H9 (cell line): ENCODE results near the gene SMAD3. TPM values are rescaled to one million over a fixed set of nuclear protein-coding genes. Genes with fewer than 3 reads are reported as not detected.
A peak's percentile ranks its signal among the peaks of the same experiment; 100 is the strongest.

ENCODE experiments used
- DNase-seq: peaks from one replicate; pipeline ENCODE4 v3.0.0-alpha.2; 2017
- H2AFZ ChIP-seq: one replicate; pipeline ENCODE4 v1.6.1; 2013; ENCODE audit warnings: mild to moderate bottlenecking, low read length, control low read depth, moderate library complexity
- H2AK5ac ChIP-seq: 2 replicates; pipeline ENCODE4 v1.6.1; 2013; ENCODE audit warnings: low read length, control low read depth, mixed read lengths; ENCODE audit not compliant: insufficient read length
- H2BK120ac ChIP-seq: one replicate; pipeline ENCODE4 v1.6.1; 2013; ENCODE audit warnings: low read depth, mild to moderate bottlenecking, low read length, control low read depth, inconsistent platforms; ENCODE audit not compliant: poor library complexity, severe bottlenecking
- H2BK12ac ChIP-seq: 2 replicates; pipeline ENCODE4 v1.6.1; 2013; ENCODE audit warnings: low read length, control low read depth, mixed read lengths, low read depth; ENCODE audit not compliant: insufficient read length
- H2BK15ac ChIP-seq: 2 replicates; pipeline ENCODE4 v1.6.1; 2013; ENCODE audit warnings: low read depth, low read length, control low read depth
- H2BK20ac ChIP-seq: one replicate; pipeline ENCODE4 v1.6.1; 2013; ENCODE audit warnings: low read depth, mild to moderate bottlenecking, low read length, control low read depth, inconsistent platforms; ENCODE audit not compliant: poor library complexity, severe bottlenecking
- H2BK5ac ChIP-seq: 2 replicates; pipeline ENCODE4 v1.6.1; 2013; ENCODE audit warnings: low read length, control low read depth, mixed read lengths; ENCODE audit not compliant: insufficient read length
- H3K14ac ChIP-seq: 2 replicates; pipeline ENCODE4 v1.6.1; 2013; ENCODE audit warnings: low read length, control low read depth; ENCODE audit not compliant: insufficient read depth
- H3K18ac ChIP-seq: 2 replicates; pipeline ENCODE4 v1.6.1; 2013; ENCODE audit warnings: low read depth, mild to moderate bottlenecking, mixed read lengths, low read length, control low read depth; ENCODE audit not compliant: insufficient read length
- H3K23ac ChIP-seq: 2 replicates; pipeline ENCODE4 v1.6.1; 2013; ENCODE audit warnings: low read length, control low read depth, mixed read lengths, low read depth; ENCODE audit not compliant: insufficient read length
- H3K23me2 ChIP-seq: 2 replicates; pipeline ENCODE4 v1.6.1; 2013; ENCODE audit warnings: low read depth, mild to moderate bottlenecking, mixed read lengths, low read length, control low read depth; ENCODE audit not compliant: insufficient read length, poor library complexity, severe bottlenecking
- H3K27ac ChIP-seq: 2 replicates; pipeline ENCODE4 v1.5.1; 2013; ENCODE audit warnings: low read length, control low read depth, mixed read lengths, low read depth; ENCODE audit not compliant: insufficient read length
- H3K27me3 ChIP-seq: 2 replicates; pipeline ENCODE4 v1.6.1; 2013; ENCODE audit warnings: low read length, control low read depth, inconsistent platforms; ENCODE audit not compliant: insufficient read depth
- H3K4ac ChIP-seq: 2 replicates; pipeline ENCODE4 v1.6.1; 2013; ENCODE audit warnings: low read depth, mild to moderate bottlenecking, control low read depth, inconsistent platforms, low read length, moderate library complexity
- H3K4me1 ChIP-seq: 2 replicates; pipeline ENCODE4 v1.6.1; 2013; ENCODE audit warnings: low read length, control low read depth, inconsistent platforms; ENCODE audit not compliant: insufficient read depth
- H3K4me2 ChIP-seq: 2 replicates; pipeline ENCODE4 v1.6.1; 2013; ENCODE audit warnings: low read length, control low read depth, mixed read lengths; ENCODE audit not compliant: insufficient read length, insufficient read depth
- H3K56ac ChIP-seq: 2 replicates; pipeline ENCODE4 v1.6.1; 2013; ENCODE audit warnings: low read depth, mild to moderate bottlenecking, mixed read lengths, low read length, control low read depth; ENCODE audit not compliant: insufficient read length
- H3K79me1 ChIP-seq: 2 replicates; pipeline ENCODE4 v1.6.1; 2013; ENCODE audit warnings: low read depth, mild to moderate bottlenecking, moderate library complexity, low read length, control low read depth, inconsistent platforms; ENCODE audit not compliant: insufficient read depth, poor library complexity, severe bottlenecking
- H3K79me2 ChIP-seq: 2 replicates; pipeline ENCODE4 v1.6.1; 2013; ENCODE audit warnings: low read length, control low read depth, inconsistent platforms; ENCODE audit not compliant: insufficient read depth
- H3K9ac ChIP-seq: 2 replicates; pipeline ENCODE4 v1.6.1; 2013; ENCODE audit warnings: low read length, control low read depth, mixed read lengths; ENCODE audit not compliant: insufficient read length; ENCODE audit errors: extremely low read depth
- H3K9me3 ChIP-seq: one replicate; pipeline ENCODE4 v1.6.1; 2013; ENCODE audit warnings: low read depth, low read length, inconsistent platforms; ENCODE audit not compliant: control insufficient read depth
- H3T11ph ChIP-seq: one replicate; pipeline ENCODE4 v1.6.1; 2013; ENCODE audit warnings: mild to moderate bottlenecking, low read length, control low read depth, inconsistent platforms
- H4K20me1 ChIP-seq: one replicate; pipeline ENCODE4 v1.6.1; 2013; ENCODE audit not compliant: control insufficient read depth, insufficient read length, insufficient read depth
- H4K5ac ChIP-seq: 2 replicates; pipeline ENCODE4 v1.6.1; 2013; ENCODE audit warnings: low read depth, mild to moderate bottlenecking, mixed read lengths, low read length, control low read depth; ENCODE audit not compliant: insufficient read length
- H4K8ac ChIP-seq: replicated peaks from 2 replicates; pipeline ENCODE4 v1.6.1; 2013; ENCODE audit warnings: low read length, control low read depth, mixed read lengths, low read depth; ENCODE audit not compliant: insufficient read length
- H4K91ac ChIP-seq: 2 replicates; pipeline ENCODE4 v1.6.1; 2013; ENCODE audit warnings: low read depth, mild to moderate bottlenecking, moderate library complexity, mixed read lengths, low read length, control low read depth; ENCODE audit not compliant: insufficient read length
- H3K27ac Mint-ChIP-seq, 3 experiments: 2 replicates in 2 of 3; 3 replicates in 1 of 3; pipeline ENCODE4 v1.8.0; 2020 to 2021; ENCODE audit warnings: mixed read lengths in 3 of 3, mild to moderate bottlenecking in 1 of 3, moderate library complexity in 1 of 3
- H3K27me3 Mint-ChIP-seq: 2 replicates; pipeline ENCODE4 v1.8.0; 2021; ENCODE audit warnings: low read depth, mild to moderate bottlenecking, moderate library complexity, mixed read lengths
- H3K36me3 Mint-ChIP-seq, 3 experiments: 2 replicates in 2 of 3; 3 replicates in 1 of 3; pipeline ENCODE4 v1.8.0; 2020 to 2021; ENCODE audit warnings: low read depth in 3 of 3, mixed read lengths in 3 of 3; ENCODE audit not compliant: insufficient read depth in 1 of 3
- H3K4me1 Mint-ChIP-seq, 2 experiments: 2 replicates each; pipeline ENCODE4 v1.8.0; 2020; ENCODE audit warnings: mixed read lengths in 2 of 2
- H3K4me3 Mint-ChIP-seq, 2 experiments: 2 replicates in 1 of 2; 3 replicates in 1 of 2; pipeline ENCODE4 v1.8.0; 2020 to 2021; ENCODE audit warnings: mild to moderate bottlenecking in 2 of 2, mixed read lengths in 2 of 2, moderate library complexity in 1 of 2
- H3K9me3 Mint-ChIP-seq, 2 experiments: 2 replicates in 1 of 2; 3 replicates in 1 of 2; pipeline ENCODE4 v1.8.0; 2020; ENCODE audit warnings: mild to moderate bottlenecking in 2 of 2, mixed read lengths in 2 of 2, moderate library complexity in 1 of 2
- WGBS: extraction: QIAGEN DNeasy Blood & Tissue Kit; methylation state at CpG from one replicate; pipeline ENCODE4 v1.1.7; 2013; ENCODE audit warnings: missing lambda C conversion rate, low lambda C conversion rate, mixed read lengths; ENCODE audit not compliant: insufficient read length; ENCODE audit errors: extremely low coverage; 5-methylcytosine and 5-hydroxymethylcytosine counted together
- total RNA-seq: library from RNA; stranded (reverse); gene quantifications from 2 replicates; pipeline ENCODE4 v1.2.1, GENCODE V29; 2021
- TF ChIP-seq, protein P1 (sequence below): fragments of 200-600 bp; sonication (generic); conservative IDR thresholded peaks from 3 replicates; pipeline ENCODE4 v1.8.0; 2021; ENCODE audit warnings: antibody characterized with exemption, mild to moderate bottlenecking

The SMAD3 gene
- total RNA-seq, 1 experiment from 2014 or later, result 26.7 TPM

GRCh38 chr15:67164401-67164791 is 99.0 kb downstream of the SMAD3 start:
- Mint-ChIP-seq H3K9me3 (no peaks in the 10 kb centered on the region; a peak in 2 of 5 replicates), H3K27me3 (no peaks in the 10 kb centered on the region; the same call in 1 of the 2 replicates), H3K4me3 (peak overlapping the region in 1 of 2 experiments; percentile 8; a peak in 1 of 5 replicates), H3K4me1 (peaks cover 40 to 50% of the 10 kb centered on the region in 2 experiments), H3K27ac (peak overlapping the region; percentile 40 to 85 (median 85); a peak in 4 of 7 replicates), H3K36me3 (peaks cover 10 to 27% (median 16%) of the 10 kb centered on the region in 3 experiments)
- Histone ChIP-seq H3K79me1 (no peaks in the 10 kb centered on the region), H4K20me1 (no peaks in the 10 kb centered on the region), H2BK120ac (no peak overlapping the region), H2BK15ac (no peak overlapping the region), H3K23ac (no peak overlapping the region), H3K9ac (no peak overlapping the region), H3K4ac (no peak overlapping the region), H3K23me2 (no peaks in the 10 kb centered on the region), H3K56ac (no peak overlapping the region), H3T11ph (no peak overlapping the region), H2AK5ac (no peak overlapping the region), H2BK12ac (no peak overlapping the region), H4K5ac (no peak overlapping the region), H3K18ac (no peak overlapping the region), H3K14ac (no peak overlapping the region), H3K79me2 (no peaks in the 10 kb centered on the region), H3K9me3 (no peaks in the 10 kb centered on the region), H2BK20ac (no peak overlapping the region), H2BK5ac (no peak overlapping the region), H2AFZ (no peak overlapping the region), H4K91ac (no peak overlapping the region), H3K4me1 (peaks cover 10% of the 10 kb centered on the region; the same call in 1 of the 2 replicates), H3K4me2 (no peak overlapping the region), H3K27me3 (no peaks in the 10 kb centered on the region), H3K27ac (no peak overlapping the region), H4K8ac (no peak overlapping the region)
- TF ChIP-seq, protein P1, sequence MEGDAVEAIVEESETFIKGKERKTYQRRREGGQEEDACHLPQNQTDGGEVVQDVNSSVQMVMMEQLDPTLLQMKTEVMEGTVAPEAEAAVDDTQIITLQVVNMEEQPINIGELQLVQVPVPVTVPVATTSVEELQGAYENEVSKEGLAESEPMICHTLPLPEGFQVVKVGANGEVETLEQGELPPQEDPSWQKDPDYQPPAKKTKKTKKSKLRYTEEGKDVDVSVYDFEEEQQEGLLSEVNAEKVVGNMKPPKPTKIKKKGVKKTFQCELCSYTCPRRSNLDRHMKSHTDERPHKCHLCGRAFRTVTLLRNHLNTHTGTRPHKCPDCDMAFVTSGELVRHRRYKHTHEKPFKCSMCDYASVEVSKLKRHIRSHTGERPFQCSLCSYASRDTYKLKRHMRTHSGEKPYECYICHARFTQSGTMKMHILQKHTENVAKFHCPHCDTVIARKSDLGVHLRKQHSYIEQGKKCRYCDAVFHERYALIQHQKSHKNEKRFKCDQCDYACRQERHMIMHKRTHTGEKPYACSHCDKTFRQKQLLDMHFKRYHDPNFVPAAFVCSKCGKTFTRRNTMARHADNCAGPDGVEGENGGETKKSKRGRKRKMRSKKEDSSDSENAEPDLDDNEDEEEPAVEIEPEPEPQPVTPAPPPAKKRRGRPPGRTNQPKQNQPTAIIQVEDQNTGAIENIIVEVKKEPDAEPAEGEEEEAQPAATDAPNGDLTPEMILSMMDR, result no peak
- DNase-seq, result no peak
- WGBS, result no CpG with 5 or more reads among the region's 5 CpGs
